ENCODE data around the gene SUPV3L1. TPM values are rescaled to one million over a fixed set of nuclear protein-coding genes. Genes with fewer than 3 reads are reported as not detected.

The SUPV3L1 gene
- total and polyA plus RNA-seq, 9 of the 15 experiments (the other 6 are each of a cell fraction or from before 2014, with no cell fraction given), result 45.2 to 156 (median 92.6) TPM

- TF ChIP-seq MAFG (tag; conservative IDR thresholded peaks at IDR 0.05) (peak; percentile 92), SOX6 (IDR thresholded peaks at IDR 0.05) (peak; percentile 50; the same call in 1 of the 2 replicates), ZNF76 (CRISPR knock-in tag; IDR thresholded peaks at IDR 0.05; ENCODE audit: borderline replicate concordance) (no peak), MEF2A (IDR thresholded peaks at IDR 0.05; ENCODE audit: control insufficient read depth, low read depth, low read length) (no peak), TFE3 (CRISPR knock-in tag; IDR thresholded peaks at IDR 0.05) (no peak), RHOXF2B (CRISPR knock-in tag; conservative IDR thresholded peaks at IDR 0.05) (no peak), EWSR1 (IDR thresholded peaks at IDR 0.05; ENCODE audit: borderline replicate concordance, low read depth, partially characterized antibody) (no peak), NFE2 (IDR thresholded peaks at IDR 0.05; ENCODE audit: low read depth) (no peak), BCL6 (CRISPR knock-in tag; IDR thresholded peaks at IDR 0.05) (no peak), TBL1XR1 (IDR thresholded peaks at IDR 0.05; ENCODE audit: low read length in 2 of 2) (no peak), ZNF589 (CRISPR knock-in tag; IDR thresholded peaks at IDR 0.05; ENCODE audit: low read depth) (peak; percentile 67), ZNF239 (CRISPR knock-in tag; IDR thresholded peaks at IDR 0.05) (peak; percentile 14; the same call in 1 of the 2 replicates), SIN3B (IDR thresholded peaks at IDR 0.05; ENCODE audit: low read depth) (no peak), AFF4 (CRISPR knock-in tag; IDR thresholded peaks at IDR 0.05) (0 out of 2 replicates have a peak, but pooled peaks have one; percentile 45), CBX1 (IDR thresholded peaks at IDR 0.05; ENCODE audit: low read depth) (no peak), ZNF436 (CRISPR knock-in tag; IDR thresholded peaks at IDR 0.05) (no peak), ETV6 (IDR thresholded peaks at IDR 0.05; ENCODE audit: borderline replicate concordance in 1 of 2, low read depth in 2 of 2, low read length in 1 of 2) (peak; percentile 87 to 89; a peak in 3 of 4 replicates), ETV6 (CRISPR knock-in tag; IDR thresholded peaks at IDR 0.05; ENCODE audit: borderline replicate concordance) (no peak), SRSF7 (optimal IDR thresholded peaks at IDR 0.05; ENCODE audit: low read depth, low read length) (no peak), TARDBP (IDR thresholded peaks at IDR 0.05) (no peak), ZBTB33 (CRISPR knock-in tag; IDR thresholded peaks at IDR 0.05) (no peak), RFX7 (CRISPR knock-in tag; IDR thresholded peaks at IDR 0.05) (no peak), SMAD4 (CRISPR knock-in tag; conservative IDR thresholded peaks at IDR 0.05) (peak; percentile 63)
Observed at GRCh38 chr10:69215405-69216171, 35.6 kb downstream of the SUPV3L1 start (continued).

Measured in K562 (cell line).